HEK293 (cell line): ENCODE measurements around the gene NTF4.
"Not testable (repeated sequence)": the region's sequence is repeated elsewhere in the genome, so short reads cannot be mapped to it uniquely, and the experiment has no call there.

Source experiments
- CTCF ChIA-PET: fragments of 350-600 bp; formaldehyde crosslinking; extraction: SDS; loops from one replicate; lab custom pipeline; 2021; ENCODE audit warnings: antibody characterized with exemption; lab: Yijun Ruan, JAX
- POLR2A ChIA-PET: fragments of 300-600 bp; formaldehyde crosslinking; extraction: SDS; loops from one replicate; lab custom pipeline; 2020; ENCODE audit warnings: antibody characterized with exemption, inconsistent platforms; lab: Yijun Ruan, JAX
- H3K27ac ChIP-seq: fragments of 200-500 bp; sonication (Bioruptor generic); 2 replicates; pipeline ENCODE4 v1.5.1; 2014; ENCODE audit warnings: low read depth, low read length, control low read depth, inconsistent platforms; ENCODE audit errors: extremely low read depth
- H3K36me3 ChIP-seq, 2 experiments: fragments of 200-500 bp in 1 of 2; sonication (Bioruptor generic) in 1 of 2; 1 replicate in 1 of 2; 2 replicates in 1 of 2; pipeline ENCODE4 v1.5.1; 2014 to 2017; ENCODE audit warnings: inconsistent platforms in 2 of 2, low read length in 2 of 2; ENCODE audit not compliant: control insufficient read depth in 2 of 2, insufficient read depth in 1 of 2
- H3K4me1 ChIP-seq: fragments of 200-500 bp; sonication (Bioruptor generic); 2 replicates; pipeline ENCODE4 v1.5.1; 2014; ENCODE audit warnings: mild to moderate bottlenecking, low read length, inconsistent platforms; ENCODE audit not compliant: control insufficient read depth, insufficient read depth
- H3K4me3 ChIP-seq: 2 replicates; pipeline ENCODE4 v1.5.1; 2011; ENCODE audit warnings: low read depth, mild to moderate bottlenecking, control low read depth, low read length, moderate library complexity
- H3K9me3 ChIP-seq: fragments of 200-500 bp; sonication (Bioruptor generic); 2 replicates; pipeline ENCODE4 v1.5.1; 2014; ENCODE audit warnings: low read depth, low read length, inconsistent platforms; ENCODE audit not compliant: control insufficient read depth, insufficient read depth
- OVOL3 ChIP-seq: fragments of 450-650 bp; formaldehyde crosslinking; IDR thresholded peaks from 2 replicates; pipeline ENCODE4 v1.5.1; 2016; ENCODE audit warnings: missing biosample characterization, missing genetic modification characterization
- ZEB2 ChIP-seq: fragments of 450-650 bp; formaldehyde crosslinking; IDR thresholded peaks from 2 replicates; pipeline ENCODE4 v1.5.1; 2016; ENCODE audit warnings: missing biosample characterization, missing genetic modification characterization
- ZFP3 ChIP-seq: fragments of 450-650 bp; formaldehyde crosslinking; IDR thresholded peaks from 2 replicates; pipeline ENCODE4 v1.5.1; 2016; ENCODE audit warnings: low read depth, missing biosample characterization, missing genetic modification characterization
- ZNF114 ChIP-seq: fragments of 450-650 bp; formaldehyde crosslinking; IDR thresholded peaks from 2 replicates; pipeline ENCODE4 v1.5.0; 2017; ENCODE audit warnings: missing biosample characterization, missing genetic modification characterization
- ZNF202 ChIP-seq: fragments of 450-650 bp; formaldehyde crosslinking; IDR thresholded peaks from 2 replicates; pipeline ENCODE4 v1.5.1; 2016; ENCODE audit warnings: missing biosample characterization, missing genetic modification characterization, borderline replicate concordance
- ZNF335 ChIP-seq: fragments of 450-650 bp; formaldehyde crosslinking; conservative IDR thresholded peaks from 2 replicates; pipeline ENCODE4 v1.5.1; 2016; ENCODE audit warnings: missing biosample characterization, missing genetic modification characterization
- ZNF433 ChIP-seq: fragments of 450-650 bp; formaldehyde crosslinking; IDR thresholded peaks from 2 replicates; pipeline ENCODE4 v1.5.1; 2016; ENCODE audit warnings: missing biosample characterization, missing genetic modification characterization, low read depth
- ZNF561 ChIP-seq: fragments of 450-650 bp; IDR thresholded peaks from 2 replicates; pipeline ENCODE4 v1.5.1; 2018; ENCODE audit warnings: missing biosample characterization, missing genetic modification characterization, borderline replicate concordance
- ZNF600 ChIP-seq: fragments of 450-650 bp; formaldehyde crosslinking; IDR thresholded peaks from 2 replicates; pipeline ENCODE4 v1.5.1; 2016; ENCODE audit warnings: missing biosample characterization, missing genetic modification characterization
- ZNF626 ChIP-seq: fragments of 450-650 bp; sonication (Bioruptor Pico); formaldehyde crosslinking; IDR thresholded peaks from 2 replicates; pipeline ENCODE4 v1.5.1; 2018; ENCODE audit warnings: missing biosample characterization, missing genetic modification characterization, inconsistent platforms
- ZNF670 ChIP-seq: fragments of 450-650 bp; formaldehyde crosslinking; IDR thresholded peaks from 2 replicates; pipeline ENCODE4 v1.5.1; 2016; ENCODE audit warnings: missing biosample characterization, missing genetic modification characterization, low read depth
- TF ChIP-seq, protein P1 (sequence below): IDR thresholded peaks from 2 replicates; pipeline ENCODE4 v1.6.1; 2011; ENCODE audit warnings: mild to moderate bottlenecking, low read depth, low read length, borderline replicate concordance
- TF ChIP-seq, protein P2 (sequence below): fragments of 450-650 bp; formaldehyde crosslinking; IDR thresholded peaks from 2 replicates; pipeline ENCODE4 v1.5.1; 2016; ENCODE audit warnings: missing biosample characterization, missing genetic modification characterization
- TF ChIP-seq, protein P3 (sequence below): fragments of 450-650 bp; formaldehyde crosslinking; IDR thresholded peaks from 2 replicates; pipeline ENCODE4 v1.5.1; 2016; ENCODE audit warnings: missing biosample characterization, missing genetic modification characterization
- TF ChIP-seq, protein P4 (sequence below): fragments of 450-650 bp; formaldehyde crosslinking; IDR thresholded peaks from 2 replicates; pipeline ENCODE4 v1.5.1; 2016; ENCODE audit warnings: missing biosample characterization, missing genetic modification characterization
- TF ChIP-seq, protein P5 (sequence below): fragments of 450-650 bp; formaldehyde crosslinking; IDR thresholded peaks from 2 replicates; pipeline ENCODE4 v1.5.0; 2017; ENCODE audit warnings: missing biosample characterization, missing genetic modification characterization, borderline replicate concordance

NTF4 gene

DNA sequence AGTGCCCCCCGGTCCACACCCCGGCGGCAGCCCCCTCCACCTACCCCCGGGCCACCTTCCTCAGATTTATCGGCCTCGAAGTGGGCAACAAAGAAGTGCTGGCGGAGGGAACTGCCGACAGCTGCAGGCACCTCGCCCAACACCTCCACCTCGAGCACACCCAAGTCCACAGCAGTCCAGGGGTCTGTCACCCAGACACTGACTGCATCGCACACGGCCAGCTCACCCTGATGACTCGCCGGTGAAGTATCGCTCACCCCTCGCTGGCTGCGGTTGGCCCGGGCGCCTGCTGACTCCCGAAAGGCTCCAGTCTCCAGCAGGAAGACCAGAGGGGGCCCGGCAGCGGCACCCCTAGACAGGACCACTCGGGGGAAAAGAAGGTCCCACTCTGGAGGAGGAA, 39.0 kb downstream of the NTF4 start:
- POLR2A ChIA-PET, H3K27ac ChIP-seq, H3K4me3 ChIP-seq, H3K36me3 ChIP-seq, H3K4me1 ChIP-seq, H3K9me3 ChIP-seq, CTCF ChIA-PET: not testable (repeated sequence)

DNA sequence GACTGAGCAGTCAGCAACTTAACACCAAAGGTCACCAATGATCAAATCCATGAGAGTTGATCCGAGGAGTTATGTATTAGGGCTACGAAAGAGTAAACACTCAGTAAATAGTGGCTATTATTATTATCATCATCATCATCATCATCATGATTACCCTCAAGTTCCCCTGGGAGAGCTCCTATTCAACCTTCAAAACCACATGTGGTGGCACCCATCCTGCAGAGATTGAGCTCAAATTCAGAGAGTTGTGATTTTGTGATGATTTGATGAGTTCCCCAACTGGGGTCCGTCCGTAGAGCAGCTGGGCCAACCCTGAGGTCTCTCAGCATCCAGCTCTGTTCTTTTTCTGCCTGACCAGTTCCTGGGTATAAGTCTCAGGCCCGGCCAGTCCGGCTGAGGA, 39.5 kb downstream of the NTF4 start:
- H3K4me3 ChIP-seq, CTCF ChIA-PET, H3K36me3 ChIP-seq, H3K27ac ChIP-seq, H3K4me1 ChIP-seq, H3K9me3 ChIP-seq, POLR2A ChIA-PET: not testable (repeated sequence)
- TF ChIP-seq ZFP3 (tag by site-specific recombination), result 0 out of 2 replicates have a peak, but pooled peaks have one; percentile 28

DNA sequence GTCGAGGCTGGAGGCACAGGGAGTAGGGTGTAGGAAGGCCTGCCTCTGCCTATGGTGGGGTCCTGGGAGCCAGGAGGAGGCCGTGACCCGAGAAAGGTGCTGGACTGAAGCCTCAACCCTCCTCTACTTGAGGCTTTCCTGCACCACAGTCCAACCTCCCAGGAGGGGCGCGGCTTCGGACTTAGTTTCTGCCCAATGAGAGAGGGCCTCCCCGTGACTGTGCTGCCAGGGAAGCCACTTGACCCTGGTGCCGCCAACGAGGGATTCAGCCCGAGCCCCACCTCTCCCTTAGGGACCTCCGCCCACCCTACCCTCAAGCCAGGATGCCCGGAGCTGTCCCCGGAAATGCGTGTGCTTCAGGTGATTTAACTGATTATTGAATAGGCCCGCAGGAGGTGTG, 40.4 kb downstream of the NTF4 start, which contains the start of gene CGB3:
TSS of gene CGB3 (minus strand) at position 101 of the 400 bp plus-strand sequence. CDS start 362 bp downstream, outside the sequence.
- CTCF ChIA-PET, H3K4me1 ChIP-seq, H3K9me3 ChIP-seq, POLR2A ChIA-PET, H3K27ac ChIP-seq, H3K4me3 ChIP-seq, H3K36me3 ChIP-seq: not testable (repeated sequence)

DNA sequence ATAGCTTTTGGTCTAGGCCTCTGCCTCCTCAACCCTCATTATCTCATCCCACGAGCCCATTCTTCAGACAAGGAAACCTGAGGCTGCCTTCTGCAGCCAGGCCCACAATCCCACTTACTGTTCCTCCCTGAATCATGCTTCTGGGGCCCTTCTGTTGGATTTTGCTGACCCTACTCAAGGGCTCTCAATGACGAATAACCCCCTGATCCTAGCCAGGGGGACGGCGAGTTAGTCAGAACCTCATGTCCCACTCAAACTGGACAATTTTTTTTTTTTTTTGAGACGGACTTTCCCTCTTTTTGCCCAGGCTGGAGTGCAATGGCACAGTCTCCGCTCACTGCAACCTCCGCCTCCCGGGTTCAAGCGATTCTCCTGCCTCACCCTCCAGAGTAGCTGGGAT, 42.5 kb downstream of the NTF4 start:
- Histone ChIP-seq H3K4me1 (peaks cover 8% of the 10 kb centered on the region), H3K4me3 (no peak overlapping the region), H3K9me3 (no peaks in the 10 kb centered on the region), H3K27ac (no peak overlapping the region), H3K36me3 (no peaks in the 10 kb centered on the region)
- CTCF ChIA-PET, result interaction anchor here (0.7 to 1.7 kb wide), 5 partner anchors 17 to 177 kb away, joined by 3 to 8 read pairs (median 3); partner anchors contain the start of genes GYS1 and RUVBL2
- POLR2A ChIA-PET, result interaction anchor here (3.4 kb wide), 1 partner anchor 29 kb away, joined by 20 read pairs; the partner anchor contains the start of genes GYS1 and RUVBL2
- no peak for TF ChIP-seq ZNF202 (tag by site-specific recombination)
- TF ChIP-seq ZNF670 (tag by site-specific recombination), result no peak
- TF ChIP-seq ZNF335 (tag by site-specific recombination), result no peak
- TF ChIP-seq ZNF626 (tag by site-specific recombination), result no peak
- no peak for TF ChIP-seq ZNF561
- no peak for TF ChIP-seq ZNF433
- no peak for TF ChIP-seq ZNF114 (tag by site-specific recombination)
- TF ChIP-seq ZNF600, result no peak
- TF ChIP-seq, protein P1, sequence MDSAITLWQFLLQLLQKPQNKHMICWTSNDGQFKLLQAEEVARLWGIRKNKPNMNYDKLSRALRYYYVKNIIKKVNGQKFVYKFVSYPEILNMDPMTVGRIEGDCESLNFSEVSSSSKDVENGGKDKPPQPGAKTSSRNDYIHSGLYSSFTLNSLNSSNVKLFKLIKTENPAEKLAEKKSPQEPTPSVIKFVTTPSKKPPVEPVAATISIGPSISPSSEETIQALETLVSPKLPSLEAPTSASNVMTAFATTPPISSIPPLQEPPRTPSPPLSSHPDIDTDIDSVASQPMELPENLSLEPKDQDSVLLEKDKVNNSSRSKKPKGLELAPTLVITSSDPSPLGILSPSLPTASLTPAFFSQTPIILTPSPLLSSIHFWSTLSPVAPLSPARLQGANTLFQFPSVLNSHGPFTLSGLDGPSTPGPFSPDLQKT, result no peak
- TF ChIP-seq, protein P2, sequence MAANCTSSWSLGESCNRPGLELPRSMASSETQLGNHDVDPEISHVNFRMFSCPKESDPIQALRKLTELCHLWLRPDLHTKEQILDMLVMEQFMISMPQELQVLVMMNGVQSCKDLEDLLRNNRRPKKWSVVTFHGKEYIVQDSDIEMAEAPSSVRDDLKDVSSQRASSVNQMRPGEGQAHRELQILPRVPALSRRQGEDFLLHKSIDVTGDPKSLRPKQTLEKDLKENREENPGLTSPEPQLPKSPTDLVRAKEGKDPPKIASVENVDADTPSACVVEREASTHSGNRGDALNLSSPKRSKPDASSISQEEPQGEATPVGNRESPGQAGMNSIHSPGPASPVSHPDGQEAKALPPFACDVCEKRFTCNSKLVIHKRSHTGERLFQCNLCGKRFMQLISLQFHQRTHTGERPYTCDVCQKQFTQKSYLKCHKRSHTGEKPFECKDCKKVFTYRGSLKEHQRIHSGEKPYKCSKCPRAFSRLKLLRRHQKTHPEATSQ, result no peak
- no peak for TF ChIP-seq OVOL3 (tag by site-specific recombination)
- TF ChIP-seq, protein P3, sequence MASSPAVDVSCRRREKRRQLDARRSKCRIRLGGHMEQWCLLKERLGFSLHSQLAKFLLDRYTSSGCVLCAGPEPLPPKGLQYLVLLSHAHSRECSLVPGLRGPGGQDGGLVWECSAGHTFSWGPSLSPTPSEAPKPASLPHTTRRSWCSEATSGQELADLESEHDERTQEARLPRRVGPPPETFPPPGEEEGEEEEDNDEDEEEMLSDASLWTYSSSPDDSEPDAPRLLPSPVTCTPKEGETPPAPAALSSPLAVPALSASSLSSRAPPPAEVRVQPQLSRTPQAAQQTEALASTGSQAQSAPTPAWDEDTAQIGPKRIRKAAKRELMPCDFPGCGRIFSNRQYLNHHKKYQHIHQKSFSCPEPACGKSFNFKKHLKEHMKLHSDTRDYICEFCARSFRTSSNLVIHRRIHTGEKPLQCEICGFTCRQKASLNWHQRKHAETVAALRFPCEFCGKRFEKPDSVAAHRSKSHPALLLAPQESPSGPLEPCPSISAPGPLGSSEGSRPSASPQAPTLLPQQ, result no peak
- TF ChIP-seq ZEB2, result no peak
- TF ChIP-seq, protein P4, sequence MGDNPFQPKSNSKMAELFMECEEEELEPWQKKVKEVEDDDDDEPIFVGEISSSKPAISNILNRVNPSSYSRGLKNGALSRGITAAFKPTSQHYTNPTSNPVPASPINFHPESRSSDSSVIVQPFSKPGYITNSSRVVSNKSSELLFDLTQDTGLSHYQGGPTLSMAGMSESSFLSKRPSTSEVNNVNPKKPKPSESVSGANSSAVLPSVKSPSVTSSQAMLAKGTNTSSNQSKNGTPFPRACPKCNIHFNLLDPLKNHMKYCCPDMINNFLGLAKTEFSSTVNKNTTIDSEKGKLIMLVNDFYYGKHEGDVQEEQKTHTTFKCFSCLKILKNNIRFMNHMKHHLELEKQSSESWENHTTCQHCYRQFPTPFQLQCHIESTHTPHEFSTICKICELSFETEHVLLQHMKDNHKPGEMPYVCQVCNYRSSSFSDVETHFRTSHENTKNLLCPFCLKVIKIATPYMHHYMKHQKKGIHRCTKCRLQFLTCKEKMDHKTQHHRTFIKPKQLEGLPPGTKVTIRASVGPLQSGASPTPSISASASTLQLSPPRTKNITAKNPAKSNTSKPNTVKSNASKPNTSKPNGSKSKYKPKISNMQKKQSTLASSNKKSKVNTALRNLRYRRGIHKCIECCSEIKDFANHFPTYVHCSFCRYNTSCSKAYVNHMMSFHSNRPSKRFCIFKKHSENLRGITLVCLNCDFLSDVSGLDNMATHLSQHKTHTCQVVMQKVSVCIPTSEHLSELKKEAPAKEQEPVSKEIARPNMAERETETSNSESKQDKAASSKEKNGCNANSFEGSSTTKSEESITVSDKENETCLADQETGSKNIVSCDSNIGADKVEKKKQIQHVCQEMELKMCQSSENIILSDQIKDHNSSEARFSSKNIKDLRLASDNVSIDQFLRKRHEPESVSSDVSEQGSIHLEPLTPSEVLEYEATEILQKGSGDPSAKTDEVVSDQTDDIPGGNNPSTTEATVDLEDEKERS (tag by site-specific recombination), result no peak
- TF ChIP-seq, protein P5, sequence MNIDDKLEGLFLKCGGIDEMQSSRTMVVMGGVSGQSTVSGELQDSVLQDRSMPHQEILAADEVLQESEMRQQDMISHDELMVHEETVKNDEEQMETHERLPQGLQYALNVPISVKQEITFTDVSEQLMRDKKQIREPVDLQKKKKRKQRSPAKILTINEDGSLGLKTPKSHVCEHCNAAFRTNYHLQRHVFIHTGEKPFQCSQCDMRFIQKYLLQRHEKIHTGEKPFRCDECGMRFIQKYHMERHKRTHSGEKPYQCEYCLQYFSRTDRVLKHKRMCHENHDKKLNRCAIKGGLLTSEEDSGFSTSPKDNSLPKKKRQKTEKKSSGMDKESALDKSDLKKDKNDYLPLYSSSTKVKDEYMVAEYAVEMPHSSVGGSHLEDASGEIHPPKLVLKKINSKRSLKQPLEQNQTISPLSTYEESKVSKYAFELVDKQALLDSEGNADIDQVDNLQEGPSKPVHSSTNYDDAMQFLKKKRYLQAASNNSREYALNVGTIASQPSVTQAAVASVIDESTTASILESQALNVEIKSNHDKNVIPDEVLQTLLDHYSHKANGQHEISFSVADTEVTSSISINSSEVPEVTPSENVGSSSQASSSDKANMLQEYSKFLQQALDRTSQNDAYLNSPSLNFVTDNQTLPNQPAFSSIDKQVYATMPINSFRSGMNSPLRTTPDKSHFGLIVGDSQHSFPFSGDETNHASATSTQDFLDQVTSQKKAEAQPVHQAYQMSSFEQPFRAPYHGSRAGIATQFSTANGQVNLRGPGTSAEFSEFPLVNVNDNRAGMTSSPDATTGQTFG (tag by site-specific recombination), result no peak
